Renal cortex interstitium (tissue), 11 donors: Measurements from ENCODE around the gene FBXO11. TPM values are rescaled to one million over a fixed set of nuclear protein-coding genes. Genes with fewer than 3 reads are reported as not detected.

Experiments
- DNase-seq, 11 donors: peaks; one replicate each; pipeline ENCODE4 v3.0.0-alpha.2; 2013; ENCODE audit warnings: low read depth in 9 of 11, low spot score in 4 of 11; ENCODE audit errors: extremely low read depth in 1 of 11
- polyA plus RNA-seq, 3 donors: library from polyadenylated mRNA; unstranded; fragments of 120-200 nt; gene quantifications; one replicate each; pipeline ENCODE4 v1.2.1, GENCODE V29; 2013; ENCODE audit not compliant: insufficient read length in 3 of 3

Gene FBXO11
- polyA plus RNA-seq, 3 donors: 77.9 to 96.5 (median 81.6) TPM

DNA sequence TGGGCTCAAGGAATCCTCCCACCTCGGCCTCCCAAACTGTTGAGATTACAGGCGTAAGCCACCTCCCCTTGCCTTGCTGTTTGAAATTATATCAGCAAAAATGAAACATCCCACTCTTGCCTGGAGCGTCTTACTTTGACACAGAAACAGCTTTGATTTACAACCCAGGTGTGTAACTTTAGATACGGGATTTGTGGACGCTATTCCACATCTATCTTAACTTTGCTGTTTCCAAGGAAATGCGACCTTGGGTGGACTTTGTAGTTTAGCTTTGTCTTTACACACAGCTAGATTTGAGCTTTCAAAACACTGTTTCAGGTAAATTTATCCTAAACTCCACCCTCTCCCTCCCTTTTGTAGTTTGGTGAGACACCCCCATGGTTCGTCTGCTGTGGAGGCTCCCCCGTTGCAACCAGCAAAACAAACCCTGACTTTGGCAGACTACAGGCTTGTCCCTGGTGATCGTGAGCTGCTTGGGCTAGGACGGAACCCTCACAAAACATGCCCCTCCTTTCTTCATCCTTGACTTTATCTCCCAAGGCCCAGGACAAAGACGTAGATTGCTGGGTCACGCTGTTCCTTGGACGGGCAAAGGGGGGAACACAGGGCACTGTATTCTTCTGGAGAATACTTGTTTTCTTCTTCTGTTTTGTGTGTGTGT is 128.9 kb downstream of the FBXO11 start:
- DNase-seq: no peak

DNA sequence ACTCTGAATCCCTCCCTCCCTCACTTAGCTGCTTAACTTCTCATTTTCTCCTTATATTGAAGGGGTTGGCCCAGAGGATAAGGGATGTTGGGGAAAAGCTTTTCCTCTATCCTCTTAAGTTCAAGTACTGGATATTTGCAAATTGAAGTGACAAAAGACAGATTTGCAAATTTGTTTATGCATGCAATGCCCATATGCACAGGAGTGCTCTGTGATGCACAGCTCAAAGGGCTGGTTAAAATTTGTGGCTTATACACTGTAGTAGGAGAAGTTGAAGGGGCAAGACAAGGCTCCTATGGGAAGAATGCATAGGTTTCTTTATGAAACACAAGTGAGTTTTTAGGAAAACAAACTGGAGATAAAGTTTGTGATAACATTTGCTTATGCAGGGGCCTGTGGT is 131.7 kb downstream of the FBXO11 start:
- DNase-seq: no peak

GRCh38 chr2:47772343-47772742 is 134.0 kb downstream of the FBXO11 start:
- no peak for DNase-seq

DNA sequence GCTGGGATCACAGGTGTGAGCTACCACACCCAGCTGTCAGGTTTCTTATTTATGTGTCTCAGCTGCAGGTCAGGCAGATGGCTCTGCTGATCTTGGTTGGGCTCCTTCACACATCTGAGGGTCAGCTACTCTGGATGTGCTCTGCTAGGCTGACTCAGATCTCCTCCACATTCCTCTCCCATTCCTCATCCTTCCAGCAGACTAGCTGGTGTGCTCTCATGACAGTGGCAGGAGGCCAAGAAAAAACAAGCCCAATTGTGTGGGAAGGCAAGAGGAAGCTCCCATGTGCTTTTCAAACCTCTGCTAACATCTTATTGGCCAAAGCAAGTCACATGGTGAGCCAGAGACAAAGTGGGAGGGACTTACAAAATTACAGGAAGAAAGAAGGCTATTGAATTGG is 135.1 kb downstream of the FBXO11 start:
- no peak for DNase-seq

GRCh38 chr2:47769318-47769717 is 137.0 kb downstream of the FBXO11 start:
- DNase-seq: no peak

GRCh38 chr2:47767880-47768609 is 138.3 kb downstream of the FBXO11 start:
- peak in 2 of 11 donors; percentile 42 to 44 for DNase-seq

GRCh38 chr2:47767497-47767844 is 138.8 kb downstream of the FBXO11 start:
- DNase-seq: no peak

DNA sequence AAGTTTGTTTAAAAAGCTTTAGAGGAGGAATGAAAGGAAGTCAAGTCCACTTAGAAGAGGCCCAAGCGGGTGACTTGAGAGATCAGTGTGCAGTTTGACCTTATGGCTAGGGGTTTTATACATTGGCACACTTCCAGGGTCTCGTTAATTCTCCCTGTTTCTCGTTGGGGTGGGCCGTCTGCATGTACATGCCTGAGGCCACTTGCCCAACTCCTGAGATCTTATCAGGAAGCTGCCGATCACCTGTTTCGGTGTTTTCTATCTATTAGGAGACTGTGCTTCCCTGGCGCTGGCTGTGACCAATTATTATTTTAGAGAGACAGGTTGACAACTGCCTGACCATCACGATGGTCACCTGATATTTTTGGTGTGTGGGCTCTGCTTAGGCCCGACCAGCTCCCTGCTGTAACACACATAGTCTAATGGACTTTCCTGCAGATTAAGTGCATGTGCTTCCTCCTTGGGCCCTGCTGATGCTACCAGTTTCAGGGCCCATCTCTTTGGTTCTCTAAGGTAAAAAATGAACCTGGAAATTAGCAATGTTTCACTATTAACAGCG is 154.4 kb downstream of the FBXO11 start:
- DNase-seq: no peak

DNA sequence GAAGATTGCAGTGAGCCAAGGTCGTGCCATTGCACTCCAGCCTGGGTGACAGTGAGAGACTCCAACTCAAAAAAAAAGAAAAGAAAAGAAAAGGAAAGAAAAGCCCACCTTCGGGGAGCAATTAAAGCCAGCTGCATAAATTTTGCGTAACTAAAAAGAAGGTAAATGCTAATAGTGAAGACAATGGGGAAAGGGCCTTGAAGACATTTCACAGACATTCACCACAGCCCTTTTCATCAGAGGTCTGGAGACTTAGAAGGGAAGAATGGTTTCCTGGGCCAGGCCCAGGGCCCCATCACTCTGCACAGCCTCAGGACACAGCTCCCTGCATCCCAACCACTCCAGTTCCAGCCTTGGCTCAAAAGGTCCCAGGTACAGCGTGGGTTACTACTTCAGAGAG is 158.4 kb downstream of the FBXO11 start:
- DNase-seq: no peak

DNA sequence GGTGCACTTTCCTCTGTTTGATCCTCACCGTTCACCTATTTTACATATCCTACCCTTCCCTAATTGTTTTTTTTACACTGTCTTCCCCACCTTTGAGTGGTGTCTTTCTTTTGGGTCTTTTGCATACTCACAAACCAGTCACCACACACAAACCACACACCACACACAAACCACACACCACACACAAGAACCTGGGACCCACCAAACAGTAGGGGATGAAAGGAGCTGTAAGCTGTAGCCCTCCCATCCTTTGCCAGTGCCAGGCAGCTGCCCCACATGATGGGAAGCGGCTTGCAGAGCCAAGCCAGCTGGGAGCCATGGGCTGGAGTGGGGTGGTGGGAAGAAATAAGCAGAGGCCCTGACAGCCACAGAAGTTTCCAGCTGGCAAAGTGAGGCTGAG is 162.2 kb downstream of the FBXO11 start:
- DNase-seq: no peak

- DNase-seq: no peak
Measured at GRCh38 chr2:47741637-47742036, 164.7 kb downstream of the FBXO11 start.

DNA sequence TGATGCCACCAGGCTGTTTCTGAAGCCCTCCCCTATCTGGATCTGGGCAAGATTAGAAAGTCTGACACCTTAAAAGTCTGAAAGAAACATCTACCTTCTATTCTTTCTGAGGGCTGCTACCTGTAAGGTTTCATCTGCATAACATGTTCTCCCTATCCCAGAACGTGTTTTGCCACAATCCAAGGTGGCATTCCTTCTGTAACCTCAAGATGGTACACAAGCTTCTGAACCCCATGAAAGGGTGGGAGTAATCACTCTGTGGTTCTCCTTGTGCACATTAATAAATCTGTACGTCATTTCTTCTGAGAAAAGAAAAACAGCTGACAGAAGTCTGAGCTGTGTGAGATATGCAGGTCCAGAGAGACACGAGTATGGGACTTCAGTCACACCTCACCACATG is 165.2 kb downstream of the FBXO11 start:
- no peak for DNase-seq

Other genes with a start within 250 kb of the FBXO11 start
- gene MSH6, start 123.4 kb downstream of the FBXO11 start, polyA plus RNA-seq: 100 to 1,000 TPM in 2 of 3 donors, 10 to 100 TPM in 1; 80.1 to 117 (median 113) TPM